Stimulated activated CD8-positive, alpha-beta memory T cell treated with anti-CD3 and anti-CD28 coated beads, Interleukin-15, amount 100 ng/mL, for 48 hours (primary cell): ENCODE measurements around the gene BORCS8.

ENCODE experiments used
- DNase-seq, 2 donors: peaks; one replicate each; pipeline ENCODE4 v3.0.0-alpha.2; 2020; ENCODE audit warnings: low read depth in 2 of 2

The BORCS8 gene

DNA sequence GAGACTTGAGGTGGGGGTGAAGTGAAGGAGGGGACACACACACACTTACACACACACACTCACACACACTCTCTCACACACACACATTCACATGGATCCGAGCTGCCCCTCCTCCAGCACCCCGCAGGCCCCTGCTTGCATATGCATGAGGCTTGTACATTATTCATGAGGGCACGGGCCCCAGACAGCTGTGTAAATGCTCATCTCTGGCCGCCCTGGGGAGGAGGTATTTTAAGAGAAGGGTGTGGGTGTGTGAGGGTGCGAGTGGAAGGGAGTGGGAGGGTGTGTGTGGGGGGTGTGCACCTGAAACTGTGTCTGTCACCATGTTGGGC lies 22.2 kb upstream of the BORCS8 start:
- DNase-seq, result no peak

DNA sequence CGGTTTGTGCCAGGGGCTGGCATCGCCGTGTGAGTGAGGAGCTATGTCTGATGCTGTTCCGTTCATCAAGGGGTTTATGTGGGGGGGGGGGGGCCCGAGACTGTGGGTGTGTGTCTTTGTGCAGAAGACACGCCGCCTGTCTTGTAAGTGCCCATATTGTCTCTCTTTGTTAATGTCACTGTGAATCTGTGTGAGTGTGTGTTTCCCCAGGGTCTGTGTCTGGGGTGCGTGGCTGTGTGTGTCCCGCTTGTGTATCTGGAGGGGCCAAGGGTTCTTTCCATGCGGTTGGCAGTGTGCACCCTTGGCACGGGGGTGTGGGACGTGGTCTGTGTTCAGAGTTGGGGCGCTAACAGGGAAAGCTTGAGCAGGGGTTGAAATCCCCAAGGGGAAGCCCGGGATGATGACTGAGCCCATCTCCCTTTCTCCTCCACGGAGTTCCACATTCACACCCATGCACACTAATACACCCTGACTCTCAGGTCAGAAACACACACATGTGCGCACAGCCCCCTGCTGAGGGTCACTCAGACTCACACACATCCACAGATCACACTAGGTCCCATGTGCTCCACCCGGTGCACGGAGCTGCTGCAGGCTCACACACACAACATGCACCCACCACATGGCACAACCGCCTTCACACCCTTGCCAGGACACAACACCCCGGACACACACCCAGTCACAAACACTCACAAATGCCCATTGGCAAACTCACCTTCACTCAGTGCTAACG lies 21.6 kb upstream of the BORCS8 start:
- no peak for DNase-seq

DNA sequence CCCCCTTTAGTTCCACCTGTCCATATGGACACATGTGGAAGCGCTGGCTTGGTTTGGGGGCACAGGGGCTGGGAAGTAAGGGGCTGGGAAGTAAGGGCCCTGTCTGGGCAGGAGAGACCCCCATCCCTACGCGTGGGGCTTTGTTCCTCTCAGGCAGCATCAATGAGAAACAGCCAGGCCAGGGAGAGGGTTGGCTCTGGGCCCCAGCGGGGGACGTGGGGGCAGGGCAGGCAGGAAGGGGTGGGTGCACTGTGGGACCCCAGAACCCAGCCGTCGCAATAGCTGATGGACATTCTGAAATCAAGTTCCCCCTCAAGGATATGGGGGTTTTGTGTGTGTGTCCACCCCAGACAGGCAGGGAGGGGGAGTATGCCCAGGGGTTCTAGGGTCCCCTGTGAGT lies 21.0 kb upstream of the BORCS8 start:
- DNase-seq, result no peak

DNA sequence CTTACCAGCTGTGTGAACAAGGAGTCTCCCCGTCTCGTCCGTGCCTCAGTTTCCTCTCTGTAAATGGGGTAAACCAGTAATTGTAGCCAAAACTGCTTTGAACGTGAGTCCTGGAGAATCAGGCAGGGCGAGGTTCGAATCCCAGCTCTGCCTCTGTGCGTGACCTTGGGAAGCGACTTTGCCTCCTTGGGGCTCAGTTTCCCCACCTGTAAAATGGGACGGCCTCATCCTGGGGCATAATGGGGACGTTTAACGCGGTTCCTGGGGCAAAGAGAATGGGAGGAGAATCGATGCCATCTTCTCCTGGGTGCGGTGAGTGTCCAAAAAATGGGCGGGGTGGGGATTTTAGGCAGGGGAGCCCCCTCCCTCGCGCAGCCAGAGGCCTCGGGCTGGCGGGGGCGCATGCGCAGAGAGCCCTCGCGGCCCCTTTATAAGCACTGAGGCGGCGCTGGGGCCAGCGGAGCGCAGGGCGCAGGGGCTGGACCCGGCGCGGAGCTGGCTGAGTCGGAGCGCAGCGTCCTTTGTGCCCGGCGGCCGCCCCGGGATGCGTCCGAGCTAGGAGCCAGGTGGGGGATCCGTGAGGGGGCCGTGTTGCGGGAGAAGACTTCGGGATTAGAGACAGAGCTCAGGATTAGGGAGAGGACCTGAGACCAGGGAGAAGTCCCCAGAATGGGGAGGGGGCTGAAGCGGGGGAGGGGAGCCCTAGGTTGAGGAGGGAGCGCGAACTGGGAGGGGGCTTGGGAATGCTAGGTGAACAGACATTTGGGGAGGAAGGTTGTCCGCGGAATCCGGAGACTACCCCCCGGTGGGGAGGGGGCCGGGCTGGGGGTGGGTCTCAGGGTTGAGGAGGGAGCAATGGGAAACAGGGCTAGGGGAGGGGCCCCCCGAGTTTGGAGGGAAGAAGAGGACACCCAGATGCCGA lies 19.8 kb upstream of the BORCS8 start, which contains the start of gene NCAN:
Gene NCAN (plus strand): TSS at position 460 of the 922 bp plus-strand sequence. CDS start 4,996 bp downstream, outside the sequence.
- no peak for DNase-seq

DNA sequence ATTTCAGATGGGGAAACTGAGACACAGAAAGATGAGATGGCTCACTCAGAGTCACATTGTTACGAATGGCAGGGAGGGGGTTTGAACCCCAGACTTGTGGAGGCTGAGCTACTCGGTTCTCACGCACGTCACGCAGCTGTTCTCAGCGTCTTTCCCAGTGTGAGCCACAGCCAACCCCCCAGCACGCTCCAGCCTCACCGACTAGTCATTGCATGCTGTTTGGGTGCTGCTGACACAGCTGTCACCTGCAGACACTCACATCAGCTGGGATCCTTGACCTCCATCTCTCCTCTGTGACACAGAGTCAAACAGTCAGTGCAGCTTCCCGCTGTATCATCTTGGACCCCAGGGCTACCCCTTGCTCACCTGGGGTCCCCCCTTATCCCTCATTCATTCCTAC lies 17.4 kb upstream of the BORCS8 start:
- DNase-seq, result no peak

DNA sequence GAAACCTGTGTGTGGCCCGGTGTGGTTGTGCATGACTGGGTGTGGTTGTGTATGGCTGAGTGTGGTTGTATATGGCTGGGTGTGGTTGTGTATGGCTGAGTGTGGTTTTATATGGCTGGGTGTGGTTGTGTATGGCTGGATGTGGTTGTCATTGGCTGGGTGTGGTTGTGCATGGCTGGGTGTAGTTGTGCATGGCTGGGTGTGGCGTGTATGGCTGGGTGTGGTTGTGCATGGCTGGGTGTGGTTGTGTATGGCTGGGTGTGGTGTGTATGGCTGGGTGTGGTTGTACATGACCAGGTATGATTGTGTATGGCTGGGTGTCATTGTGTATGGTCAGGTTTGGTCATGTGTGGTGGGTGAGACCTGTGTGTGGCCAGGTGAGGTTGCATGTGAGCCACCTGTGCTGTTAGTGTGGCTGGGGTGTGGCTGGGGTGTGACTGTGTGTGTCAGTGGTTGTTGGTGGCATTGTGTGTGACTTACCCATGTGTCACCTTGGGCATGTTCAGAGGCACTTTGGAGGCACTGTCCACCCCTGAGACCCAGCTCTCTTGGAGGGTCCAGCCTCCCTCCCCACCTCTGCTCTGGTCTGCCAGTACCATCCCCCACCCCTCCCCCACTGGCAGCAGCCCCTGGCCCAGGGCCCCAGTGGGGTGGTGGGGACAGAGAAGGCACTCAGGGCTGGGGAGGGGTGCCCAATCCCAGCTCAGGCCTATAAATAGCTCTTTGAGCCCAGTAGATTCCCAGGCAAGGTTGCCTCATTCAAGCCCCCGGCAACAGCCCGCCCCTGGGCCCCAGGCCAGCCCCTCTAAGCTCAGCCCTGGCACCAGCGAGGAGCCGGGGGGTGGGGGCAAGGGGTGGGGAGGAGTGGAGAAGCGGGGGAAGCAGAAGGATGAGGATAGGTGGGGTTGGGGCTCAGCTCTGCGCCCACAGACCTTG lies 16.0 kb upstream of the BORCS8 start:
- no peak for DNase-seq

DNA sequence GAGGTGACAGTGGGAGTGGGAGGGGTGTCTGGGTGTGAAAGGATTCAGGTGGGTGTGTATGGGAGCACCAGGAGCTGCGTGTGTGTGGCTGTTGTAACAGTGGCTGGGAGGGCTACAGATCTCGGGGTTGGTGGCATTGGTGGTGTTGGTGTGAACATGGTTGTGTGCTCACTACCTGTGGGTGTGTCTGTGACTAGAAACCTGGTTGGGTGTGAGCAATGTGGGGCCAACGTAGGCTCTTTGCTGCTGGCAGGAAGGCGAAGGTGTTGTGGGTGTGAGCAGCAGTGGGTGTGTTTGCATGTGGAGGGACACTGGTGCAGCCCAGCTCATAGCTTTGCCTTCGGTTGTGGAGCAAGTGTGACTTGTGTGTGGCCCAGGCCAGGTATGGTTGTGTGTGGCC lies 15.0 kb upstream of the BORCS8 start:
- DNase-seq, result no peak

DNA sequence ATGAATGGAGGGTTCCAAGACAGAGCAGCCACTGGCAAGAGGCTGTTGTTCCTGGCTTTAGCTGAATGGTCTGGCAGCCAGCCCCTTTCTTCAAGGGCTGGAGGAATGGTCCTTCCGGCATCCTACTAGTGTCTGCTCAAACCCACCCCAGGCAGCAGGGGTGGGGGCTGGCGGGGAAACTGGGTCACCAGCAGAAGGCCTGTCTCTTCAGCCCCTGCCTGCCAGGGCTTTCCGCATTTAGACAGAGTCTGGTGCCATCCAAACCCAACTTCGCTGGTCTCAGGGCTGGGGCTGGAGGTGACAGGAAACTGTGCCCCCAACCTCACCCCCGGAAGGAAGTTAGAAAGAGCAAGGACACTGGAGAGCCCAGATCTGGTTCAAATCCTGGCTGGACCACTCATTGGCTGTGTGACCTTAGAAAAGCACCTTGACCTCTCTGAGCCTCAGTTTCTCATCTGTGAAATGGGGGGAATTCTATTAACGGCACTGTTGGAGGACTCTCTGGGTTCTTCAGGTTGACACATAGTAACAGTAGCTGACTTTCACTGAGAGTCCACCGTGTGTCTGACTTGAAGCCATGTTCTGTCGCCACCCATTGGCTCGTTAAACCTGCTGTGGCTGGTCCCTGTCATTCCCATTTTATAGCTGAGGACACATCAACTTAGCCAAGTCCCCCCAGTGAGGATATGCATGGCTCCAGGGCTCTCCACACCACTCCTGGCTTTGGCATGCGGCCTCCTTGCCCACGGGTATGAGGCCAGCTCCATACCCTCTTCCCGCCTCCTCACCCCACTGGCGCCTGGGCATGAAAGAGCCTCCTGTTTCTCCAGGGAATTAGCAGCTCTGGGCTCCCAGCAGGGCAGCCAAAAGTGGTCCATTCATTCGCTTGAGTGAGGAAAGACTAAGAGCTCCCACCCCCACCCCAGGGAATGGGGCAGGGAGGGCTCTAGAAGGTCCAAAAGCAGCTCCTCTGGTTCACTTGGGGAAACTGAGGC lies 13.8 kb upstream of the BORCS8 start:
- no peak for DNase-seq

DNA sequence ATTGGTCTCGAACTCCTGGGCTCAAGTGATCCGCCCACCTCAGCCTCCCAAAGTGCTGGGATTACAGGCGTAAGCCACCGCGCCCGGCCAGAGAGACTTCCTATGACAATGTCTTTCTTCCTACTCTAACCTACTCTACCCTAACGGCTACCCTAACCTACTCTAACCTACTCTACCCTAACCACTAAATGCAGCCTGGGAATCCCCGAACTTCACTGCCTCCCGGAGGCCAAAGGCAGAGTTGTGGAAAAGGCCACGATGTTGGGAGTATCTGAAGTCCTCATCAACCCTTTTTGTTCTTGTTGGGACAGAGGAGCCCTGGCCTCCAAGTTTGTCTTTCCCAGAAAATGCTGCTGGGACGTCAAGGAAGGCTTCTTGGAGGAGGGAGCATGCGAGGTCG lies 12.2 kb upstream of the BORCS8 start:
- no peak for DNase-seq

DNA sequence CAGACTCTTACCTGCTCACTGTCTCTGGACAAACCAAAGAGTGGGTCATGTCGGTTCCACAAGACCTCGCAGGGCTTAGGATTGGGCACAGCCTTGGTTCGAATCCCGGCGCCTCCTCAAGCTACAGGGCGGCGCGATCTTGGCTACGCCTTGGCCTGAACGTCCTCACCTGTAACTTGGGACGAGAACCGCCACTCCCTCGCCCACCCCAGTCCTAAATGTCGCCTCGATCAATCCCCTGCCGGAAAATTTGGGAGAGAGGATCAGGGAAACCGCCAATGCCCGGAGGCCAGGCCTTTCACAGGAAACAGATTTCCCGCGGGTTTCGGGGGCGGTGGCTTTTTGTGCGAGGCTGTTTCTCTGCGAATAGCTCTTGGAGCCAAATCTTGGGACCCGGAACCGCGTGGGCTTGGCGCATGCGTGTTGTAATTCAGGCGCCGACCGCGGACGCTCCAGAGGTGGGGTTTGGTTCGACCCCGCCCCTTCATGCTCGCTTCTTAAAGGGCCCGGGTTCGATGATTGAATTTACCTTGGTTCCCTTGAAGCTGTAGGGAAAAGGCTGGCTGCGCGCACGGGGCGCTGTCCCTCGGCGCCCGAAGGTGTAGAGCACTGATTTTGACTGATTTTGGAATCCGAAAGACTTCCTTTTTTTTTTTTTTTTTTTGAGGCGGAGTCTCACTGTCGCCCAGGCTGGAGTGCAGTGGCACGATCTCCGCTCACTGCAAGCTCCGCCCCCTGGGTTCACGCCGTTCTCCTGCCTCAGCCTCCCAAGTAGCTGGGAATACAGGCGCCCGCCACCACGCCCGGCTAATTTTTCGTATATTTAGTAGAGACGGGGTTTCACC lies 11.3 kb upstream of the BORCS8 start, which contains the start of gene NR2C2AP:
Gene NR2C2AP (minus strand): TSS at position 403 of the 845 bp plus-strand sequence. CDS start 354 bp downstream, at position 49.
- DNase-seq, result peak; percentile 87 to 88

DNA sequence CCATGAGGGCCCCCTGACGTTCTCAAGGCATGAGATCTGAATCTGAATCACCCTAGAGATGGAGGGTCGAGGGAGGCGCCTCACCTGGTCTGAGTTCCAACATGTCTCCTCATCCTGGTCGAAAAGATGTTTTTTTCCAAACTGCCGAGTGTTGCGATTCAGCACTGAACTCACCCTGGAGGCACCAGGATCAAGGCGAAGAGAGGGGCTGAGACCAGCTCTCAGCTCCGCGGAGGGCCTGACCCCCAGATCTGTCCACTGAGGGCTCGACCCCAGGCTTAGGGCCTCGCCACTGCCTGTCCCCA lies 10.7 kb upstream of the BORCS8 start:
- no peak for DNase-seq

DNA sequence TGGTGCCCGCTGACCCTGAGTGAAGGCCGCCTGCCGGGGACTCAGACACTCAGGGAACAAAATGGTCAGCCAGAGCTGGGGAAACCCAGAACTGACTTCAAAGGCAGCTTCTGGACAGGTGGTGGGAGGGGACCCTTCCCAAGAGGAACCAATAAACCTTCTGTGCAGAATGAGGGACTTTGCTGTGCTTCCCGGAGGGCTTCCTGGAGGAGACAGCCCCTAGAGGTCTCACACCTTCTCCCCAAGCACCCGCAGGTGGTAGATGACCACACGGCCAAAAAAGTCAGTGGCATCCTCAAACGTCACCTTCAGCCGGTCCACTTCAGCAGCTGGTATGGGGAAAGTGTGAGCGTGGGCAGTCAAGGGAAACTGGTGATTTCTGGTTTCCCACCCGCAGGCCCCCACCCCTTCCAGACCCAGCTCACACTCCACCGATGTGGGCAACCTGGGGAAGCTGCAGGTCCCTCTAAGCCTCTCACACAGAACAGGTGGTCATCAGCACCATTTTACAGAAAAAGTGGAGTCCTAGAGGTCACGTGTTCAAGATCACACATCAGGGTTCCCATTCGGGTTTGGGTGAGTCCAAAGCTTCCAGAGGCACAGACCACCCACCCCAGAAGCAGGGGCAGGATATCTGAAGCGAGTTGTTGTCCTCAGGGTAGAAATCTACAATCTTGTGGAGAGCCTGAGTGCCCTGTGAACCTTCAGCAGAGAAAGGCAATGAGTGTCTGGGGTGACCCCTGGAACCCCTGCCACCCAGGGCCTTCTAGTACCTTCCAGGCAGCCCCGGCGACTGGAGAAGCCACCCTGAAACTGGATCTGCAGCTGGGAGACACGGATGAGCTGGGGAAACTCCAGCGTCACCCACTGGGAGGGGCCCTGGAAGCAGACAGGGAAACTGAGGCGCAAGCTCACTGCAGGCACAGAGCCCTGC lies 10.0 kb upstream of the BORCS8 start:
- no peak for DNase-seq

DNA sequence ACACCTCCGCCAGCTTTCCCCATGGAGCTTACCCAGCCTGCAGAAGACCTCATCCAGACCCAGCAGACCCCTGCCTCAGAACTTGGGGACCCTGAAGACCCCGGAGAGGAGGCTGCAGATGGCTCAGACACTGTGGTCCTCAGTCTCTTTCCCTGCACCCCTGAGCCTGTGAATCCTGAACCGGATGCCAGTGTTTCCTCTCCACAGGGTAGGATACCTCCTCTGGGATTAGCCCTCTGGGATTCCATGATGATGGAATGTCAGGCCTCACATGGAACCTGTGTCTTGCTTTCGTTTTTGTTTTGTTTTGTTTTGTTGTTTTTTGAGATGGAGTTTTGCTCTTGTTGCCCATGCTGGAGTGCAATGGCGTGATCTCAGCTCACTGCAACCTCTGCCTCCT lies 2.0 kb upstream of the BORCS8 start:
- DNase-seq, result no peak

DNA sequence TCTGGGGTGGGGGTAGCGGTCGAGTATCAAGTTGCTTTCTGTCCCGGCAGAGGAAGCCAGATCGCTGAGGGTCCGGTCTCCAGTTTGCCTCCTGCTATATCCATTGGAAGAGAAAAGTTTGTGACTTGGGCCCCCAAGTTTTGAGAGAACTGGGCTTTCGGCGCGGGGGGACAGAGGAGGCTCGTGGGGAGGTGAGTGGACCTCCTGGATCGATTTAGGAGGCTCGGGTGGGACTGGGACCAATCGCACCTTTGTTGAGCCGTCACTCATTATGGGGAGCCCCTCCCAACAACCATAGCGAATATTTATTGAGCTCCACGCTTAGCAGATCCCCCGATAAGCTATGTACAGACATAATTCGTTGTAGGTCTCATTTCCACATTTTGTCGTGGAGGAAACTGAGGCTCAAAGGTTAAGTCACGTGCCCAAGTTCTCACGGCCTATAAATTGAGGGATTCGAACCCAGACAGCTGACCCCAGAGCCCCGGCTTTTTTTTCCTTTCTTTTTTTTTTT lies 1.0 kb upstream of the BORCS8 start:
- no peak for DNase-seq

DNA sequence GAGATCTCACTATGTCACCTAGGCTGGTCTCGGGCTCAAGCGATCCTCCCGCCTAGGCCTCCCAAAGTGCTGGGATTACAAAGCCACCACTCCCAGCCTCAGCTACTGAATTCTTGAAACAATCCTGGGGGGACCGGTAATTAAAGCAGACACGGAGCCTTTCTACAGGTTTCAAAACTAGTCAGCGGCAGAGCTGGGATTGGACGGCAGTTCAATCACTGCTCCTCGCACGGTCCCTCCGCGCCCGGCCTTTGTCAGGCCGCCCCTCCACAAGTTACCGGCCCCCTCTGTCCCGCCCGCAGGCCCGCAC lies 229 bp downstream of the BORCS8 start:
- no peak for DNase-seq

DNA sequence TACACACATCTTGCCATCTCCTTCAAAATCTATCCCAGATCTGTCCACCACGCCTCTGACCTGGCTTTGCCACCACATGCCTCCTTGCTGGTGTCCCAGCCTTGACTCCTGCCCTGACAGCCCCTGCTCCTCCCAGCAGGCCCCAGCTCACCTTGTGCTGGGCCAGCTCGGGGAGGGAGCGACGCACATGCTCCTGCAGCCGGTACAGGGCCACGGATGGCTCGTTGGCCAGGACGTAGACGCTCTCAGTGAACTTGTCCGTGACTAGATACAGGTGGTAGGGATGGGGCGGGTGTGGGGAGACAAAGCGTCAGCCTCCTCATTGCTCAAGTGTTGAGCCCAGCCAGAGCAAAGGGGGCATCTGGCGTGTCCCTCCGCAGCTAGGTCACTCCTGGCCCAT lies 5.2 kb downstream of the BORCS8 start:
- no peak for DNase-seq

DNA sequence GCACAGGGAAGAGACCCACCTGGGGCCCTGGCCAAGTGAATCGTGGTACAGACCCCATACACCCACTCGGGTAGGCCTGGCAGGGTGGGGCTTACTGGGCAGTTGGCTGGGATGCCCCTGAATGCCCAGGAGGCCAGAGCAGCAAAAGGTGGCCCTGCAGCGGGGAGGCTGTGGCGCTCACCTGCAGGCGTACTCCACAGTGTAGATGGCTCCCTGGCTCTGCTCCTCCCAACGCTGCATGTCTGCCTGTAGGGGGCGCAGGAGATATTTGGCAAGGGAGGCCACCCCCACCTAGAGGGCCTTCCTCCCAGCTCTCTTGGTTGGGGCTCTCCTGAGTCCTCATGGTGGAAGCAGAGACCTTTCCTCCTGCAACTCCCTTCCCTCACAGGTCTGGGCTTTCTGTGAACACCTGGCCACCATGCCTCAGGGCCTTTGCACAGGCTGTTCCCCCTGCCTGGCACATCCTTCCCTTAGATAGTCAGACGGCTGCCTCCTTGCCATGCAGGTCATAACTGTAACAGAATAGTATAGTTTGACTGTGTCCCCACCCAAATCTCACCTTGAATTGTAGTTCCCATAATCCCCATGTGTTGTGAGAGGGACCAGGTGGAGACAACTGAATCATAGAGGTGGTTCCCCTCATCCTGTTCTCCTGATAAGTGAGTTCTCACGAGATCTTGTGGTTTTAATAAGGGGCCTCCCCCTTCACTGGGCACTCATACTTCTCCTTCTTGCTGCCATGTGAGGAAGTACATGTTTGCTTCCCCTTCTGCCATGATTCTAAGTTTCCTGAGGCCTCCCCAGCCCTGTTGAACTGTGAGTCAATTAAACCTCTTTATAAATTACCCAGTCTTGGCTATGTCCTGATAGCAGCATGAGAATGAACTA lies 5.9 kb downstream of the BORCS8 start:
- DNase-seq, result peak; percentile 27 to 34
